ENCODE measurements around the gene LRRC18. TPM values are rescaled to one million over a fixed set of nuclear protein-coding genes. Genes with fewer than 3 reads are reported as not detected.

Gene LRRC18
- total and polyA plus RNA-seq, 12 donors = not detected

DNA sequence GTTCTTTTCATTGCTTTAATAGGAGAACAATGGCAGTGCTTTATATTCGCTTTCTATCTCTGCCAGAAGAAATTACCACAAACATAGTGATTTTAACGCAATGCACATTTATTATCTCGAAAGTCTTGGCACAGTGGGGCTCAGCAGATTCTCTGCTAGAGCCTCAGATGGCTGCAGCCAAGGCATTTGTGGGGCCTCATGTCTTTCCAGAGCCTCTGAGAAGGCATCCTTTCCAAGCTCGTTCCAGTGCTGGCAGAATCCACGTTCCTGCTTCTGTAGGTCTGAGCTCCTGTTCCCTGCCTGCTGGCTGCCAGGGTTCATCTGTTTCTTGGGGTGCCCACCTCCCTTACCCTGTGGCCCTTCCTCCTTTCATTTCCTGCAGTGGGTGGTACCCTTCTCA, 60.2 kb downstream of the LRRC18 start:
- H3K4me3 ChIP-seq = no peak overlapping the region
- intact Hi-C loops (cut with DNase I) = no loop called here
- WGBS, 4 donors = 68 to 89% (median 77%) methylated on average over 5 of the region's 5 CpGs
- H3K4me1 ChIP-seq (replicated peaks in 1 of 2) = no peaks in the 10 kb centered on the region
- no peaks in the 10 kb centered on the region for H3K36me3 ChIP-seq (replicated peaks in 1 of 2)
- no peak overlapping the region for H3K27ac ChIP-seq
- no peak for TF ChIP-seq POLR2A (IDR thresholded peaks at IDR 0.05)
- TF ChIP-seq, protein P1, sequence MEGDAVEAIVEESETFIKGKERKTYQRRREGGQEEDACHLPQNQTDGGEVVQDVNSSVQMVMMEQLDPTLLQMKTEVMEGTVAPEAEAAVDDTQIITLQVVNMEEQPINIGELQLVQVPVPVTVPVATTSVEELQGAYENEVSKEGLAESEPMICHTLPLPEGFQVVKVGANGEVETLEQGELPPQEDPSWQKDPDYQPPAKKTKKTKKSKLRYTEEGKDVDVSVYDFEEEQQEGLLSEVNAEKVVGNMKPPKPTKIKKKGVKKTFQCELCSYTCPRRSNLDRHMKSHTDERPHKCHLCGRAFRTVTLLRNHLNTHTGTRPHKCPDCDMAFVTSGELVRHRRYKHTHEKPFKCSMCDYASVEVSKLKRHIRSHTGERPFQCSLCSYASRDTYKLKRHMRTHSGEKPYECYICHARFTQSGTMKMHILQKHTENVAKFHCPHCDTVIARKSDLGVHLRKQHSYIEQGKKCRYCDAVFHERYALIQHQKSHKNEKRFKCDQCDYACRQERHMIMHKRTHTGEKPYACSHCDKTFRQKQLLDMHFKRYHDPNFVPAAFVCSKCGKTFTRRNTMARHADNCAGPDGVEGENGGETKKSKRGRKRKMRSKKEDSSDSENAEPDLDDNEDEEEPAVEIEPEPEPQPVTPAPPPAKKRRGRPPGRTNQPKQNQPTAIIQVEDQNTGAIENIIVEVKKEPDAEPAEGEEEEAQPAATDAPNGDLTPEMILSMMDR (IDR thresholded peaks at IDR 0.05) = no peak
- no peaks in the 10 kb centered on the region for H3K27me3 ChIP-seq
- no peak for DNase-seq
- H3K9me3 ChIP-seq (replicated peaks in 1 of 3) = no peaks in the 10 kb centered on the region

DNA sequence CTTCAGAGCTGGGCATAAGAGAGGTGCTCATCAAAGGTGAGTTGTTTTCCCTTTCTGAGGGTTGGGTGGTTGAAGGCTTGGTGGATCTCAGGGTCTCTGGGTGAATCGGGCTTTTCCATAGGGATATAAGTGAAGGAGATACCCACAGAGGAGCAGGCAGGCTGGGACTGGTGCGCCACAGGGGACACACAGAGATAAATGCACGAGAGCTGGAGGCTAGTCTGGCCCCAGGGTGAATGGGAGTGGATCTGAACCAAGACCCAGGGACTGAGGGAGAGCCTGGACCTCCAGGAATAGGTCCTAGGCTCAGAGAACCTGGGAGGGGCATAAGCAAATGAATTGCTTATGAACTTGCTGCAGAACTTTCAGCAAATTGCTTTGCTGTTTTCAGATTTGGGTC, 61.5 kb downstream of the LRRC18 start:
- no peak for TF ChIP-seq POLR2A (IDR thresholded peaks at IDR 0.05)
- TF ChIP-seq, protein P1 (IDR thresholded peaks at IDR 0.05) = no peak
- no peaks in the 10 kb centered on the region for H3K27me3 ChIP-seq
- intact Hi-C loops (cut with DNase I) = no loop called here
- no peaks in the 10 kb centered on the region for H3K36me3 ChIP-seq (replicated peaks in 1 of 2)
- H3K9me3 ChIP-seq (replicated peaks in 1 of 3) = no peaks in the 10 kb centered on the region
- no peak for DNase-seq
- H3K4me1 ChIP-seq (replicated peaks in 1 of 2) = no peaks in the 10 kb centered on the region
- 84 to 91% (median 87%) methylated on average over 3 of the region's 3 CpGs for WGBS, 4 donors
- H3K27ac ChIP-seq = no peak overlapping the region
- H3K4me3 ChIP-seq = no peak overlapping the region

DNA sequence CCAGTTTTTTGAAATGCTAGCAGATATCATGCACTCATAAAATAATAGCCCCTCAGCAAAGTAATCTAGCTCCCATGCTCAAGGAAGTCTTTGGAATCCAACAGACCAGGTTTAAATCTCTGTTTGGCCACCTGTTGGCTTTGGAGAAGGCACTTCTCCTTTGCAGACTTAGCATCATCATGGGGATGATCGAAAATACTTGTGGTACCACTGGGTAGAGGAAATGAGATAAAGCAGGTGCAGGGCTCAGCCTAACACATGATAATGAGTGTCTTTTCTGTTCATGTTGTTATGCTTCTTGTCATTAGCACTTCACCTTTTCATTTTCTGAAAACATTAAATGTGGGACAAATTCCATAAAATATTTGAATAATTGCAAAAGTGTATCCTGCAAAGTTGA, 67.4 kb downstream of the LRRC18 start:
- no peak for TF ChIP-seq POLR2A (IDR thresholded peaks at IDR 0.05)
- TF ChIP-seq, protein P1 (IDR thresholded peaks at IDR 0.05) = no peak
- Histone ChIP-seq H3K27me3 (no peaks in the 10 kb centered on the region), H3K4me3 (no peak overlapping the region), H3K36me3 (replicated peaks in 1 of 2) (no peaks in the 10 kb centered on the region), H3K4me1 (replicated peaks in 1 of 2) (no peaks in the 10 kb centered on the region), H3K9me3 (replicated peaks in 1 of 3) (no peaks in the 10 kb centered on the region), H3K27ac (no peak overlapping the region)
- intact Hi-C loops (cut with DNase I) = no loop called here
- 73 to 87% (median 79%) methylated on average over 1 of the region's 1 CpG for WGBS, 4 donors
- DNase-seq = no peak

Small RNA genes lying within 50 kb of the gene (microRNA-seq; reads per million reads assigned to microRNA genes)
- 0 reads per million in 3 donors for gene MIR4294

Small RNA genes lying within 50 kb of the gene (small RNA-seq; reads per million reads assigned to genes)
- gene MIR4294 = 0 reads per million in 2 donors

Other genes with a start within 250 kb of the LRRC18 start
- 100 to 1,000 TPM in 2 of 9 donors, 10 to 100 TPM in 7; 43.9 to 136 (median 71.9) TPM for gene VSTM4, start 175.7 kb upstream of the LRRC18 start, total RNA-seq
- 10 to 100 TPM; 15.1 to 57.1 (median 23.6) TPM for gene VSTM4, start 175.7 kb upstream of the LRRC18 start, polyA plus RNA-seq
- not detected for gene FAM170B, start 194.2 kb upstream of the LRRC18 start, total RNA-seq
- gene FAM170B, start 194.2 kb upstream of the LRRC18 start, polyA plus RNA-seq = not detected
- gene TMEM273, start 248.6 kb upstream of the LRRC18 start, total RNA-seq = 10 to 100 TPM in 1 of 9 donors, 1 to 10 TPM in 7, not detected in 1; 2.0 to 10.0 (median 6.2) TPM
- gene TMEM273, start 248.6 kb upstream of the LRRC18 start, polyA plus RNA-seq = 1 to 10 TPM; 2.5 to 7.6 (median 5.8) TPM

All from adrenal gland (tissue), 12 donors.